ENCODE measurements around the gene SLC66A2. TPM values are rescaled to one million over a fixed set of nuclear protein-coding genes. Genes with fewer than 3 reads are reported as not detected.

Gene SLC66A2
- total RNA-seq, 1 donor from 2014 or later: 5.8 TPM

- Mint-ChIP-seq H3K4me3 (peak overlapping the region; percentile 74), H3K4me1 (peaks cover 23% of the 10 kb centered on the region), H3K9me3 (peaks cover 2% of the 10 kb centered on the region), H3K27me3 (ENCODE audit: insufficient read depth, low read depth) (peaks cover 22% of the 10 kb centered on the region), H3K36me3 (peaks cover 12% of the 10 kb centered on the region), H3K27ac (no peak overlapping the region)
- peak overlapping the region; percentile 12 for H3K4me3 ChIP-seq
- H3K9me3 ChIP-seq (ENCODE audit: low read depth): no peaks in the 10 kb centered on the region
- peaks cover 9% of the 10 kb centered on the region for H3K79me2 ChIP-seq (ENCODE audit: low read depth)
- TF ChIP-seq EZH2phosphoT487 (IDR thresholded peaks at IDR 0.05) (no peak), EZH2 (IDR thresholded peaks at IDR 0.05) (no peak)
- TF ChIP-seq, protein P1, sequence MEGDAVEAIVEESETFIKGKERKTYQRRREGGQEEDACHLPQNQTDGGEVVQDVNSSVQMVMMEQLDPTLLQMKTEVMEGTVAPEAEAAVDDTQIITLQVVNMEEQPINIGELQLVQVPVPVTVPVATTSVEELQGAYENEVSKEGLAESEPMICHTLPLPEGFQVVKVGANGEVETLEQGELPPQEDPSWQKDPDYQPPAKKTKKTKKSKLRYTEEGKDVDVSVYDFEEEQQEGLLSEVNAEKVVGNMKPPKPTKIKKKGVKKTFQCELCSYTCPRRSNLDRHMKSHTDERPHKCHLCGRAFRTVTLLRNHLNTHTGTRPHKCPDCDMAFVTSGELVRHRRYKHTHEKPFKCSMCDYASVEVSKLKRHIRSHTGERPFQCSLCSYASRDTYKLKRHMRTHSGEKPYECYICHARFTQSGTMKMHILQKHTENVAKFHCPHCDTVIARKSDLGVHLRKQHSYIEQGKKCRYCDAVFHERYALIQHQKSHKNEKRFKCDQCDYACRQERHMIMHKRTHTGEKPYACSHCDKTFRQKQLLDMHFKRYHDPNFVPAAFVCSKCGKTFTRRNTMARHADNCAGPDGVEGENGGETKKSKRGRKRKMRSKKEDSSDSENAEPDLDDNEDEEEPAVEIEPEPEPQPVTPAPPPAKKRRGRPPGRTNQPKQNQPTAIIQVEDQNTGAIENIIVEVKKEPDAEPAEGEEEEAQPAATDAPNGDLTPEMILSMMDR (IDR thresholded peaks at IDR 0.05): no peak
- DNase-seq (ENCODE audit: low spot score): peak; percentile 72
- no peak overlapping the region for H2AFZ ChIP-seq (replicated peaks)
- no peak overlapping the region for H3K9ac ChIP-seq
- peaks cover 18% of the 10 kb centered on the region for H3K4me1 ChIP-seq
- peaks cover 19% of the 10 kb centered on the region for H3F3A ChIP-seq (ENCODE audit: low read depth)
- H3K36me3 ChIP-seq: no peaks in the 10 kb centered on the region
- peak overlapping the region; percentile 99 for H3K4me2 ChIP-seq
- H3K27ac ChIP-seq: no peak overlapping the region
- peaks cover 78% of the 10 kb centered on the region for H3K27me3 ChIP-seq
- peaks cover 40% of the 10 kb centered on the region for H4K20me1 ChIP-seq (ENCODE audit: low read depth)
These were observed 1.6 kb upstream of the SLC66A2 start for GRCh38 chr18:79952996-79953559.

DNA sequence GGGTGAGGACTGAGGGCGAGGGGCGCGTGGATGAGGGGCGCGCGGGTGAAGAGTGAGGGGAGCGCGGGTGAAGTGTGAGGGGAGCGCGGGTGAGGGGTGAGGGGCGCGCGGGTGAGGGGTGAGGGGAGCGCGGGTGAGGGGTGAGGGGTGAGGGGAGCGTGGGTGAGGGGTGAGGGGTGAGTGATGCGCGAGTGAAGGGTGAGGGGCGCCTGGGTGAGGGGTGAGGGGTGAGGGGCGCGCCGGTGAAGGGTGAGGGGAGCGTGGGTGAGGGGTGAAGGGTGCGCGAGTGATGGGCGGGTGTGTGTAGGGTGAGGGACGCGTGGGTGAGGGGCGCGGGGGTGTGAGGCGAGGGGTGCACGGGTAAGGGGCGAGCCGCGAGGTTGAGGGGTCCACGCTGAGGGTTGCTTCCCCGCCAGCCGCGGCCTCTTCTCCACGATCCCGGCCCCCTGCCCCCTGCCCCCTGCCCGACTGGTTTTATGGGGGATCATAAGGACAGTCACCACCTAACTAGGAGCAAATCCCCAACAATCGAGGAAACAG lies 1.1 kb upstream of the SLC66A2 start:
- Mint-ChIP-seq H3K9me3 (peaks cover 2% of the 10 kb centered on the region), H3K4me3 (peak overlapping the region; percentile 74), H3K36me3 (peaks cover 12% of the 10 kb centered on the region), H3K4me1 (peaks cover 23% of the 10 kb centered on the region), H3K27me3 (ENCODE audit: insufficient read depth, low read depth) (peaks cover 22% of the 10 kb centered on the region), H3K27ac (no peak overlapping the region)
- peaks cover 18% of the 10 kb centered on the region for H3F3A ChIP-seq (ENCODE audit: low read depth)
- no peaks in the 10 kb centered on the region for H3K9me3 ChIP-seq (ENCODE audit: low read depth)
- H3K4me3 ChIP-seq: peak overlapping the region; percentile 94
- peaks cover 43% of the 10 kb centered on the region for H4K20me1 ChIP-seq (ENCODE audit: low read depth)
- peaks cover 78% of the 10 kb centered on the region for H3K27me3 ChIP-seq
- H2AFZ ChIP-seq (replicated peaks): peak overlapping the region; percentile 53
- peaks cover 9% of the 10 kb centered on the region for H3K79me2 ChIP-seq (ENCODE audit: low read depth)
- peak overlapping the region; percentile 99 for H3K4me2 ChIP-seq
- TF ChIP-seq, protein P1 (IDR thresholded peaks at IDR 0.05): no peak
- TF ChIP-seq EZH2phosphoT487 (IDR thresholded peaks at IDR 0.05): peak; percentile 12
- DNase-seq (ENCODE audit: low spot score): no peak
- peaks cover 18% of the 10 kb centered on the region for H3K4me1 ChIP-seq
- no peak overlapping the region for H3K27ac ChIP-seq
- H3K9ac ChIP-seq: no peak overlapping the region
- H3K36me3 ChIP-seq: no peaks in the 10 kb centered on the region

- Mint-ChIP-seq H3K27ac (no peak overlapping the region), H3K27me3 (ENCODE audit: insufficient read depth, low read depth) (peaks cover 22% of the 10 kb centered on the region), H3K4me3 (peak overlapping the region; percentile 91), H3K4me1 (peaks cover 28% of the 10 kb centered on the region), H3K9me3 (no peaks in the 10 kb centered on the region), H3K36me3 (peaks cover 12% of the 10 kb centered on the region)
- peak; percentile 33 for TF ChIP-seq EZH2phosphoT487 (IDR thresholded peaks at IDR 0.05)
- TF ChIP-seq EZH2 (IDR thresholded peaks at IDR 0.05): no peak
- TF ChIP-seq, protein P1 (IDR thresholded peaks at IDR 0.05): no peak
- Histone ChIP-seq H3K4me1 (peaks cover 18% of the 10 kb centered on the region), H2AFZ (replicated peaks) (no peak overlapping the region), H3K9me3 (ENCODE audit: low read depth) (no peaks in the 10 kb centered on the region), H3K27ac (no peak overlapping the region), H3K4me2 (peak overlapping the region; percentile 99), H3K79me2 (ENCODE audit: low read depth) (peaks cover 9% of the 10 kb centered on the region), H3K4me3 (peak overlapping the region; percentile 94), H3K9ac (peak overlapping the region; percentile 55), H3K36me3 (no peaks in the 10 kb centered on the region), H3K27me3 (peaks cover 67% of the 10 kb centered on the region), H3F3A (ENCODE audit: low read depth) (peaks cover 18% of the 10 kb centered on the region), H4K20me1 (ENCODE audit: low read depth) (peaks cover 45% of the 10 kb centered on the region)
- DNase-seq (ENCODE audit: low spot score): peak; percentile 67
These were observed 725 bp downstream of the SLC66A2 start for GRCh38 chr18:79950515-79951341.
